Muscle layer of colon (tissue), 2 donors: ENCODE measurements around the gene SPRR2E.
"Not testable (repeated sequence)": the region's sequence is repeated elsewhere in the genome, so short reads cannot be mapped to it uniquely, and the experiment has no call there.

ENCODE experiments used
- H3K27ac ChIP-seq: one replicate; pipeline ENCODE4 v1.7.0; 2013; ENCODE audit warnings: low read depth, mild to moderate bottlenecking, low read length, moderate library complexity
- H3K27me3 ChIP-seq, 2 donors: one replicate each; pipeline ENCODE4 v1.7.0; 2013; ENCODE audit warnings: low read length in 2 of 2, mild to moderate bottlenecking in 2 of 2; ENCODE audit not compliant: insufficient read depth in 2 of 2, control insufficient read depth in 1 of 2
- H3K36me3 ChIP-seq: one replicate; pipeline ENCODE4 v1.7.0; 2013; ENCODE audit warnings: mild to moderate bottlenecking, low read length; ENCODE audit not compliant: insufficient read depth
- H3K4me1 ChIP-seq: one replicate; pipeline ENCODE4 v1.7.0; 2013; ENCODE audit warnings: mild to moderate bottlenecking, low read length; ENCODE audit not compliant: insufficient read depth
- H3K4me3 ChIP-seq, 2 donors: one replicate each; pipeline ENCODE4 v1.7.0; 2013; ENCODE audit warnings: low read length in 2 of 2, low read depth in 1 of 2, mild to moderate bottlenecking in 1 of 2, moderate library complexity in 1 of 2
- H3K9ac ChIP-seq: one replicate; pipeline ENCODE4 v1.7.0; 2013; ENCODE audit warnings: low read length
- H3K9me3 ChIP-seq: one replicate; pipeline ENCODE4 v1.7.0; 2013; ENCODE audit warnings: mild to moderate bottlenecking, low read length
- donor health status: abdominal sarcoma.
- donor health status: Adenocarcinoma of cecum.

Gene SPRR2E

DNA sequence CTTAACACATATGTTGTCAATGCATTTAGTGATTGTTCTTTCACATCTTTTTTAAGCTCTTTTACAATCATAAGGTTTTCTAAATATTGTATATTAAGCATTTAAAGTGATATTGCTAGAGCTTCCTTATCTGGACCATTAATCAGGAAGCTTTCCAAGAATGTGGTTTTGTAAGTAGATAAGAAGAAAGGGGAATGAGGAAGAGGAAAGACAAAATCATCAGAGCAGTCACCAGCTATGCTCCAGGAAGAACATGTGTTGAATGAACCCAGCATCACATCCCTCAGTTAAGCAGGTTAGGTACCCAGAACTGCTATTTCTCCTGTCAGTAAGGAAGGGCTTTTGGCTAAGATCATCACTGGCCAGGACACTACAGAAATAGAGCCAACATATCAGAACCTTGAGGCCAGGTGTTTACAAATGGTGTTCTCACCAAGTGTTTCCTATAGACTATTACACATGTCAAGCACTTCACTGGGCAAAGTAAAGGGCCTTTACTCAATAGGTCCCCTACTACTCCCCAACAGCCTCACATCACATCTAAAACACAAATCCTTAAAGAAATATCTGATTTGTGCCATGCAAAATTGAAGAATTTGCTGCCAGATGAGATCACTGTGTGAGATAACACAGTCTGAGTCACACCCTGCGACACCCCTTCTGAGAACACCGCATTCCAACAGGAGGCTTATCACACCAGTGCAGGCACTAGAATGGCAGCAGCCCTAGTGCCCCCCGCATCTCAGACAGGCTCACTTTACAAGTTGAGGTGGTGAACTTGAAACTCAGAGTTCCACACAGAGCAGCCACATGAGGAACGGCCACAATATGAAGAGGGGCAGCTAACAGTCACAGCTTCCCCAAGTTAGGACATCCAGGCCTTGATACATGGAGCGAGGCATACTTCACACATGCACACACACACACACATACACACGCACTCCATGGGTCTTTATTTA is 35.2 kb downstream of the SPRR2E start:
- Histone ChIP-seq H3K27me3 (no peaks in the 10 kb centered on the region), H3K9ac (no peak overlapping the region), H3K4me1 (no peaks in the 10 kb centered on the region), H3K4me3 (no peak overlapping the region), H3K27ac (no peak overlapping the region), H3K9me3 (no peaks in the 10 kb centered on the region), H3K36me3 (no peaks in the 10 kb centered on the region)

DNA sequence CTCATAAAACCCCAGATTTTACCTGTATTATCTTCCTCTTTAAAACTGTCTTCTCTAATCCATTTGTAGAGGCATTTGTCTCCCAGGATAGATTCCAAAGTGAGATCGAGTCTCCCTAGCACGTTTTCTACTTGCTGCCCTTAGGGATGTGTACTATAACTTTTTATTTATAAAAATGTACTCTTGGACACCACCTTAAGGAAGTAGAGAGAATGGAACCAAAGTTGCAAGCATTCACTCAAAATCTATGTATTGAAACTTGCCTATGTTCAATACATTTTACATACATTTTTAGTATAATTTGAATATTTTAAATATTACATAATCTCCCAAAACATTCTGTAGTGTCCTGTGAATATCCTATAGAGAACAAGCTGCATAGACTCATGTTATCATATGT is 36.2 kb downstream of the SPRR2E start:
- H3K36me3 ChIP-seq: no peaks in the 10 kb centered on the region
- H3K27ac ChIP-seq: no peak overlapping the region
- no peaks in the 10 kb centered on the region for H3K9me3 ChIP-seq
- H3K9ac ChIP-seq: no peak overlapping the region
- H3K4me1 ChIP-seq: no peaks in the 10 kb centered on the region
- H3K4me3 ChIP-seq: no peak overlapping the region
- no peaks in the 10 kb centered on the region for H3K27me3 ChIP-seq

DNA sequence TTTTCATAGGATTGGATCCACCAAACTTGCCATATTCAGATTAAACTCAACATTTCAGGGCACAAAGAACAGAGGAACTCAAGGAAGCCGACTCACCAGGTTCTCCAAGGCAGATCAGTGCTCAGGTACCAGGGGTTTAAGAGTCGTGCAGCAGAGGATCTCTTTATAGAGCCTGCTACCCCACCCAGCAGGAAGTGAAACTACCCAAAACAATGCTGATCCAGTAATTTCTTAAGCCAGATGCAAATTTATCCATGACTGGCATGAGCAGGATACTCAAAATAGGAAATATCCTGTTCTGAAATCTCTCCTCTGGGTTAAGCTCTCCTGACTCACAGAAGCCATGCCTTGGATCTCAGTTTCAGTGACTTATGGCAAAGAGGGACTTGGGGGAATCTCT is 37.0 kb downstream of the SPRR2E start, which contains the start of gene SPRR2A:
Gene SPRR2A (minus strand): TSS at position 138 of the 400 bp plus-strand sequence. CDS start 777 bp downstream, outside the sequence.
- no peak within 1 kb of the TSS for H3K9ac ChIP-seq
- H3K4me1 ChIP-seq: no peaks in the 10 kb centered on the region
- H3K4me3 ChIP-seq: no peak within 1 kb of the TSS
- no peak within 1 kb of the TSS for H3K27ac ChIP-seq
- H3K27me3 ChIP-seq: no peaks in the 10 kb centered on the region
- no peaks in the 10 kb centered on the region for H3K36me3 ChIP-seq
- H3K9me3 ChIP-seq: no peaks in the 10 kb centered on the region

DNA sequence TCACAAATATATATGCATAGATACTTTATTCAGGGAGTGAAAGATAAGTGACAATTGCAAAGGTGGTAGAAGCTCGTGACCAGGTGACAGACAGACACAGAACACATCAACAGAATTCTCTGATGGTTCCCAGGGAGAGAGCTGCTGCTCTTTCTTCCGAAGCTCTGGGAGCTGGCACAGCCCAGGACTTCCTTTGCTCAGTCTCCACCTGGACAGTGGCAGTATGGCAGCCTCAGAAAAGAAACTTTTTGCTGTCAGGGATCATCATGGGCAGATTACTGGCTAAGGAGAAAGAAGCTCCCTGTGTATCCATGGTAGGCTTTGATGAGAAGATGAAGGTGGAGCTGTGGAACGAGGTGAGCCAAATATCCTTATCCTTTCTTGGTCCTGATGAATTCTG is 38.2 kb downstream of the SPRR2E start:
- H3K27ac ChIP-seq, H3K36me3 ChIP-seq, H3K4me3 ChIP-seq, H3K27me3 ChIP-seq, H3K9ac ChIP-seq, H3K9me3 ChIP-seq, H3K4me1 ChIP-seq: not testable (repeated sequence)

DNA sequence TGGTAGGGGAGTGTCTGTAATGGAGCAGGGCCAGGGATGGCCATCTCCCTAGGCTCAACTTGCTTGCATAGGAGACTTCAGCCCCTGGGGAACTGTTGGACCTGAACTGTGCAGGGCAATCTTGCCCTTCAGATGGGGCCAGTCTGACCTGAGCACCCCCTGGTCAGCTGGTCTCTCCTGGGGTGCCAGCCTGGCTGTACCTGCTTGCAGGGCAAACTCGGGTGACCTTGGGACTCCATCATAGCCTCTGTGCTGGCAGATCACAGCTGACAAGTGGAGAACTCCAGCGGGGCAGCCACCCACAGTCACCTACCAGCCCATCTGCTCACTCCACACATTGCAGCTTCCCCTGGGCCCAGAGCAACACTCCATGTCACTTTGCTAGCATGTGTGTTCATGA is 45.1 kb downstream of the SPRR2E start:
- Histone ChIP-seq H3K9ac (no peak overlapping the region), H3K9me3 (no peaks in the 10 kb centered on the region), H3K27me3 (no peaks in the 10 kb centered on the region), H3K4me1 (no peaks in the 10 kb centered on the region), H3K4me3 (no peak overlapping the region), H3K36me3 (no peaks in the 10 kb centered on the region), H3K27ac (no peak overlapping the region)
